SJSA1 (cell line): ENCODE data around the gene SDE2. TPM values are rescaled to one million over a fixed set of nuclear protein-coding genes. Genes with fewer than 3 reads are reported as not detected.
"Not testable (repeated sequence)": the region's sequence is repeated elsewhere in the genome, so short reads cannot be mapped to it uniquely, and the experiment has no call there.

Experiments used
- DNase-seq, 2 experiments: peaks; one replicate each; pipeline ENCODE4 v3.0.0-alpha.2; 2015 to 2020; ENCODE audit warnings: low spot score in 2 of 2, low read depth in 1 of 2
- H3K27ac ChIP-seq: fragments of 250-450 bp; sonication (Bioruptor Pico); 2 replicates; pipeline ENCODE4 v1.5.1; 2020; ENCODE audit warnings: mild to moderate bottlenecking, moderate library complexity
- H3K27me3 ChIP-seq: fragments of 250-450 bp; sonication (Bioruptor Pico); replicated peaks from 2 replicates; pipeline ENCODE4 v1.5.1; 2020; ENCODE audit warnings: mild to moderate bottlenecking, moderate library complexity
- H3K36me3 ChIP-seq: fragments of 250-450 bp; sonication (Bioruptor Pico); 2 replicates; pipeline ENCODE4 v1.5.1; 2020; ENCODE audit warnings: mild to moderate bottlenecking
- H3K4me1 ChIP-seq: fragments of 250-450 bp; sonication (Bioruptor Pico); replicated peaks from 2 replicates; pipeline ENCODE4 v1.6.1; 2021; ENCODE audit warnings: mild to moderate bottlenecking
- H3K4me3 ChIP-seq: fragments of 250-450 bp; sonication (Bioruptor Pico); 2 replicates; pipeline ENCODE4 v1.5.1; 2020; ENCODE audit warnings: mild to moderate bottlenecking
- H3K9me3 ChIP-seq: fragments of 250-450 bp; sonication (Bioruptor Pico); replicated peaks from 2 replicates; pipeline ENCODE4 v1.5.1; 2020; ENCODE audit warnings: mild to moderate bottlenecking
- total RNA-seq: library from RNA; depleted of rRNA; stranded (reverse); fragments of >200 nt; shearing (Covaris generic); gene quantifications from 2 replicates; pipeline ENCODE4 v1.2.3, GENCODE V29; 2014

SDE2 gene
- total RNA-seq, 1 experiment from 2014 or later = 43.9 TPM

GRCh38 chr1:226001088-226001487 lies 1.9 kb upstream of the SDE2 start:
- H3K4me3 ChIP-seq = no peak overlapping the region
- H3K4me1 ChIP-seq = peaks cover 45% of the 10 kb centered on the region
- peaks cover 22% of the 10 kb centered on the region for H3K36me3 ChIP-seq
- no peaks in the 10 kb centered on the region for H3K27me3 ChIP-seq
- no peaks in the 10 kb centered on the region for H3K9me3 ChIP-seq
- H3K27ac ChIP-seq = no peak overlapping the region
- DNase-seq = no peak

GRCh38 chr1:226000493-226001081 lies 1.4 kb upstream of the SDE2 start:
- Histone ChIP-seq H3K36me3 (peaks cover 26% of the 10 kb centered on the region), H3K4me1 (peaks cover 45% of the 10 kb centered on the region)
- H3K27ac ChIP-seq, H3K9me3 ChIP-seq, H3K27me3 ChIP-seq, H3K4me3 ChIP-seq, DNase-seq: not testable (repeated sequence)

DNA sequence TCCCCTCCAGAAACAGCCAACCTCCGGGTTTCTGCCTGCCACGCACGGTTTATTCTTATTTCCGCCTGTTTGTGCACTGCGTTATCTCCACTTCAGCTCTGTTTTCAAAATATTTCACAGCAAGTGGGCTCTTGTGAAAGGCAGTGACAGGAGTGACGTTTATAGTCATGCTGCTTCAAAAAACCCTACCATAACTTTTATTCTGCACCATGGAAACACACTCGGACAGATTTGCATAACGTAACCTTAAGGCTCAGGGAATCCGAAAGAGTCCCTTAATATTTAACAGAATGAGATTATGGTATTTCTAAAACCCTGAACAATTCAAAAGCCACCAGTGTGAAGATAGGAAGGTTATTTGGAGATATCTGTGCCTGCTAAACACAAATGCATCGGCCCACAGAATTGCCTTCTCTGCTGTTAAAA lies 782 bp upstream of the SDE2 start:
- no peak for DNase-seq
- Histone ChIP-seq H3K4me1 (peaks cover 45% of the 10 kb centered on the region), H3K27ac (peak overlapping the region; percentile 69), H3K4me3 (no peak overlapping the region; the same call in 1 of the 2 replicates), H3K27me3 (no peaks in the 10 kb centered on the region), H3K9me3 (no peaks in the 10 kb centered on the region), H3K36me3 (peaks cover 33% of the 10 kb centered on the region)

- no peak for DNase-seq
- Histone ChIP-seq H3K27ac (peak overlapping the region; percentile 58), H3K9me3 (no peaks in the 10 kb centered on the region), H3K4me1 (peaks cover 45% of the 10 kb centered on the region), H3K27me3 (no peaks in the 10 kb centered on the region), H3K4me3 (peak overlapping the region; percentile 69), H3K36me3 (peaks cover 45% of the 10 kb centered on the region)
Observed at GRCh38 chr1:225998560-225999226, 450 bp downstream of the SDE2 start.

- Histone ChIP-seq H3K27ac (no peak overlapping the region; the same call in 1 of the 2 replicates), H3K27me3 (no peaks in the 10 kb centered on the region), H3K4me3 (no peak overlapping the region), H3K4me1 (peaks cover 35% of the 10 kb centered on the region), H3K36me3 (peaks cover 62% of the 10 kb centered on the region), H3K9me3 (no peaks in the 10 kb centered on the region)
- peak in 1 of 2 experiments; percentile 13 for DNase-seq
Observed at GRCh38 chr1:225996946-225997545, 2.1 kb downstream of the SDE2 start.

GRCh38 chr1:225995919-225996864 lies 3.0 kb downstream of the SDE2 start:
- H3K9me3 ChIP-seq = no peaks in the 10 kb centered on the region
- H3K27ac ChIP-seq = no peak overlapping the region; the same call in 1 of the 2 replicates
- peaks cover 29% of the 10 kb centered on the region for H3K4me1 ChIP-seq
- no peak for DNase-seq
- no peak overlapping the region for H3K4me3 ChIP-seq
- peaks cover 70% of the 10 kb centered on the region for H3K36me3 ChIP-seq
- no peaks in the 10 kb centered on the region for H3K27me3 ChIP-seq

GRCh38 chr1:225990705-225991464 lies 8.3 kb downstream of the SDE2 start:
- no peak overlapping the region for H3K27ac ChIP-seq
- H3K36me3 ChIP-seq = peaks cover 93% of the 10 kb centered on the region
- H3K4me1 ChIP-seq = no peaks in the 10 kb centered on the region
- H3K27me3 ChIP-seq = no peaks in the 10 kb centered on the region
- H3K9me3 ChIP-seq = no peaks in the 10 kb centered on the region
- no peak for DNase-seq
- H3K4me3 ChIP-seq = no peak overlapping the region

DNA sequence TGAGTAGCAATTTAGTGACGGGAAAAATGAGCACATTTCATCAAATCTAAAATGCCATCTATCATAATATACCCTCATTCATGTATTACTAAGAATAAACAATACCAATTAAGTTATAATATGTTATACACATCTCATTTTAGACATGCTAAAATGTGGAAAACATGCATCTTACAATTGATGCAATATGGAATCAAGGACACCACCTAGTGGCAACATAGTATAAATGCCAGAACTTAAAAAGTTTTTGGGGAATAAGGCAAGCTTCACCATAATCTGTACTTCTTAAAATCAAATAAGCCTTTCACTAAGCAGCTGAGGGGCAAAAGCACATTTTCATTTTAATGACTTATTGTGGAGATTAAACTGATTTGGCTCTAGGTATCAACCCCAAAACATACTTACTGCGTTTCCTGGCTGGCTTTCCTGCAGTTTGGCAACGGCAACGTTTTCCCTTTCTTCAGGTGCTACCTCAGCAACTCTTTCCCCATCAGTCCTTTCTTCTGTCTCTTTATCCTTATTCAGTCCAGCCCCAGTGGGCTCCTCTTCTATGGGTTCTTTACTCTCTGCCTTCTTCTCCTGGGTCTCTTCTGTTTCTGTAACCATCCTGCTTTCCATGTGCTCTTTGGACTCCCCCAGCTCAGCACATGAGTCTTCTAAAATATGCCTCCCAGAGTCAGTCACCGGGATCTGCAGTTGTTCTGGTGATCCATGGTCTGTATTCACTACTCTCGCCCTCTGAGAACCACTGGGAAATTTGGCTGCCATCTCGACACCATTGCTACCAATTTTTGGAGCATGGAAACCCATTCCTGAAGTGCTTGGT lies 11.4 kb downstream of the SDE2 start:
- Histone ChIP-seq H3K27ac (no peak overlapping the region), H3K27me3 (no peaks in the 10 kb centered on the region), H3K9me3 (no peaks in the 10 kb centered on the region), H3K4me1 (no peaks in the 10 kb centered on the region), H3K4me3 (no peak overlapping the region), H3K36me3 (peaks cover 93% of the 10 kb centered on the region)
- peak in 1 of 2 experiments; percentile 11 for DNase-seq

- Histone ChIP-seq H3K9me3 (peaks cover 5% of the 10 kb centered on the region), H3K36me3 (peaks cover 80% of the 10 kb centered on the region), H3K4me1 (no peaks in the 10 kb centered on the region), H3K27me3 (no peaks in the 10 kb centered on the region), H3K4me3 (no peak overlapping the region), H3K27ac (no peak overlapping the region)
- DNase-seq = no peak
Observed at GRCh38 chr1:225981714-225982113, 17.4 kb downstream of the SDE2 start.

GRCh38 chr1:225980005-225980836 lies 18.9 kb downstream of the SDE2 start:
- DNase-seq = no peak
- H3K36me3 ChIP-seq = peaks cover 65% of the 10 kb centered on the region
- H3K27ac ChIP-seq = no peak overlapping the region

DNA sequence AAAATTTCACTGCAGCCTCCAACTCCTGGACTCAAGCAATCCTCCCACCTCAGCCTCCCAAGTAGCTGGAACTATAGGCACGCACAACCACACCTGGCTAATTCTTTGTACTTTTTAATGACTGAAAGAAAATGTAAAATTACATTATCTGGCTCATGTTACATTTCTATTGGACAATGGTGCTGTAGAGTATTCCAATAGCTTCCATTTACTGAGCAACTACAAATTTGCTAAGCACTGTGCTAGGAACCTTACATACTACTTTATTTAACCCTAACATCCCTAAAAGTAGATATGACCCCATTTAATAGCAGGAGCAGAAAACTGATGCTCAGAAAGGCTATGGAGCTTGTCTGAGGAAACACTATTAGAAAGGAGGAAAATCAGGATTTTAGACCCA lies 19.7 kb downstream of the SDE2 start:
- H3K27me3 ChIP-seq = no peaks in the 10 kb centered on the region
- DNase-seq = no peak
- H3K9me3 ChIP-seq = peaks cover 5% of the 10 kb centered on the region
- no peak overlapping the region for H3K4me3 ChIP-seq
- peaks cover 57% of the 10 kb centered on the region for H3K36me3 ChIP-seq
- no peaks in the 10 kb centered on the region for H3K4me1 ChIP-seq
- H3K27ac ChIP-seq = no peak overlapping the region

More at GRCh38 chr1:225980005-225980836, 18.9 kb downstream of the SDE2 start:
- no peak overlapping the region for H3K4me3 ChIP-seq
- peaks cover 5% of the 10 kb centered on the region for H3K9me3 ChIP-seq
- H3K27me3 ChIP-seq = no peaks in the 10 kb centered on the region
- no peaks in the 10 kb centered on the region for H3K4me1 ChIP-seq
